Stimulated activated CD4-positive, alpha-beta T cell treated with anti-CD3 and anti-CD28 coated beads, Interleukin-2, amount 100 ng/mL, for 4 hours (primary cell): ENCODE results near the gene SH3GL1.

Source experiments
- DNase-seq: peaks from one replicate; pipeline ENCODE4 v3.0.0-alpha.2; 2020; ENCODE audit warnings: low read depth

SH3GL1 gene

DNA sequence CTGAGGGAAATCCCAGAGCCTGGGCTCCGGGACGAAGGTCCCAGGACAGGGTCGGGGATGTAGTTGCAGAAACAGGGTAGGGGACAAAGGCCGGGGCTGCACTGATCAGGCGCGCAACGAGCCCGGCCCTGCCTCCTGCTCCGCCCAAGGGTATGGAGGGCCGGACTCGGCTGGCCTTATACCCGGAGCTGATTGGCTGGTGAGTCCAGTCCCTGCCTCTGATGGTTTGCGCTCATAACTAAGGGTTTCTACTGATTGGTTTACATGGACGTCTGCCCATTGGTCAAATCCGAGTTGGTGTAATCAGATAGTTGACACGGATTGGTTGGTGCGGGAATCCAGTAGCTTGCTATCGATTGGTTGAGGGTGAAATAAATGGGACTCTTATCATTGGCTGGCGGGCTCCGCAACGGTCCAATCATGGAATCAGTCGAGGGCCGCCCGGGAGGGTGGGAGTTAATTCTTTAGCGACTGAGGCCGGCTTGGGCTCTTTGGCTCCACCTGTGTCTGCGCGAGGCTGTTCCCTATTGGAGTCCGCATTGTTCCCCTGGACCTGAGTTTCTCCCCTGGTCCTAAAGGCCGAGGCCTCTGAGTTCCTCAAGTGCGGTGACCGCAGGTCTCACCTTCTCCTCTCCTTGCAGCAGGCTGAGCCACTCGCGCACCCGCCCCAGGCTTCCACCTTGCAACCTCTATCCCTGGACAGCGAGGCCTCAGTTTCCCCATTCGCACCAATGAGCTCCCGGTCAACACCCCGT is 57.6 kb downstream of the SH3GL1 start:
- peak; percentile 87 for DNase-seq

DNA sequence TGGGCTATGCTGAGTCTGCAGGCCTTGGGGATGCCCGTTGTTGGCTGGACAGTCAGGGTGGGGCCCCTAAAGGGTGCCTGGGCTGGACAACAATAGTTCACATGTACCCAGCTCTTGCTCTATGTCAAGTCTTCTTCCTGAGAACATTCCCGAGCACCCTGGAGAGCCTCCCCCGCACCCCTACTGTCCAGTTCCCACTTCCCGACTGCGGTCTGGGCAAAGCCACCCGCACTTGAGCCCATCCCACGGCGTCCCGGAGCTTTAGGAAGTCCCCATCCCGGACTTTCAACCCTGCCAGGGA is 58.1 kb downstream of the SH3GL1 start:
- DNase-seq = no peak

DNA sequence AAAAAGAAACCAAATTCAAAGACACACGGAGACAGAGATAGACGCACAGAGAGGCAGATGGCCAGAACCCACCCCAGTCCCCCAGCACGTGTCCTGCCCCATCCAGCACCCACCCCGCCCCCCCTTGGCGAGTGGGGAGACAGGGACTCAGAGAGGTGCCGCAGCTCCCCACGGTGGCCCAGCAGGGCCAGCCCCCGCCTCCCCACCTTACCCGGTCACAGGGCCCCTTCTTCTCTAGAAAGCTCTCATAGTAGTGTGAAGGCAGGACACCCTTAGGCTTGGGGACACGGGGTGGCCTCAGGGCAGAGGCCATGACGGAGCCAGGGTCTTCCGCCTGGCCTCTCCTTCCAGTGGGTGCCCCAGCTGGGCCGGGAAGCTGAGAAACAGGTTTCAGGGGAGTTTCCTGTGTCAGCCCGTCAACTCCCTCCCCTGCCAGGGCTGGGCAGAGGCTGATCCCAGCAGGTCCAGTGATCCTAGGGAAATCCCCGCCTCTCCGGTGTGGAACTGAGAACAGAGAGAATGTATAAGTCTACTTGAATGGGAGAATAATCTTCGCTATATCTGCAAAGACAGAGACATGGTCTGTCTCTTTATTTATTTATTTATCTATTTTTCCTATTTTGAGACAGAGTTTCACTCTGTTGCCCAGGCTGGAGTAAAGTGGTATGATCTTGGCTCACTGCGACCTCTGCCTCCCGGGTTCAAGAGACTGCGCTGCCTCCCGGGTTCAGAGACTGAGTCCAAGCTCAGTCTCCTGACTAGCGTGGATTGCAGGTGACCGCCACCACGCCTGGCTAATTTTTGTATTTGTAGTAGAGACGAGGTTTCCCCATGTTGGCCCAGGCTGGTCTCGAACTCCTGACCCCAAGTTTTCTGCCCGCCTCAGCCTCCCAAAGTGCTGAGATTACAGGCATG is 61.6 kb downstream of the SH3GL1 start, which contains the start of gene STAP2:
STAP2 (minus strand) TSS at position 387 of the 915 bp plus-strand sequence; CDS start at position 313, 74 bp downstream.
- DNase-seq = no peak

DNA sequence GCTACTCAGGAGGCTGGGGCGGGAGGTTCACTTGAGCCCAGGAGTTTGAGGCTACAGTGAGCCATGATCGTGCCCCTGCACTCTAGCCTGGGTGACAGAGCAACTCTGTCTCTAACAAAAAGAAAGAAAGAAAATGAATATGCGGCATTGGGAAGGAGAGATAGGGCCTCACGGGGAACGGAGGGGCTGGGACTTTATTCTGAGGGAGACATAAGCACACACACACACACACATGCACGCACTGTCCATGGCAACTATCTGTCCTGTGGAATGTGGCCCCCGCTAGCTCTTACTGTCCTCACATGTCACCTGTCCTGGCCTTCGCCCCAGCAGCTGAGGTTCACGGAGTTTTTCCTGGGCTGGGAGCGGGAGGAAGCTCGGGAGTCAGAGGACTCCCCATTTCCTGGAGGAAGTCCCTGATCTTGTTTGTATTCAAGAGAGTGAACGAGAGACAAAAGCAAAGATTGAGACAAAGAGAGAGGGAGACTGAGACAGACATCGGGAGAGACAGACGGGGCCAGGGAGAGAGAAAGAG is 62.4 kb downstream of the SH3GL1 start:
- no peak for DNase-seq

DNA sequence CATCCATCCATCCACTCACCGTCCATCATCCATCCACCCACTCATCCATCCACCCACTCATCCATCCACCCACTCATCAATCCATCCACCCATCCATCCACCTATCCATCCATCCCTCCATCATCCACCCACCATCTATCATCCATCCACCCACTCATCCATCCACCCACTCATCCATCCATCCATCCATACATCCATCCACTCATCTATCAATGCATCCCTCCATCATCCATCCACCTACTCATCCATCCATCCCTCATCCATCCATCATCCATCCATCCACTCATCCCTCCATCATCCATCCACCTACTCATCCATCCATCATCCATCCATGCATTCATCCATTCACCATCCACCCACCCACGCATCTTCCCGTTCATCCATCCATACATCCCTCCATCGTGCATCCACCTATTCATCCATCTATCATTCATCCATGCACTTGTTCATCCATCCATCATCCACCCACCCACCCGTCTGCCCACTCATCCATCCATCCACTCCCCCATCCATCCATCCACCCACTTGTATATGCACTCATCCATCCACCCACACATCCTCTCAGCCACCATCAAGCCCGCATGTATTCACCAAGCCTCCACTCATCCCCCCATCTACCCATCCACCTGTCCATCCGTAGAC is 65.3 kb downstream of the SH3GL1 start:
- no peak for DNase-seq

DNA sequence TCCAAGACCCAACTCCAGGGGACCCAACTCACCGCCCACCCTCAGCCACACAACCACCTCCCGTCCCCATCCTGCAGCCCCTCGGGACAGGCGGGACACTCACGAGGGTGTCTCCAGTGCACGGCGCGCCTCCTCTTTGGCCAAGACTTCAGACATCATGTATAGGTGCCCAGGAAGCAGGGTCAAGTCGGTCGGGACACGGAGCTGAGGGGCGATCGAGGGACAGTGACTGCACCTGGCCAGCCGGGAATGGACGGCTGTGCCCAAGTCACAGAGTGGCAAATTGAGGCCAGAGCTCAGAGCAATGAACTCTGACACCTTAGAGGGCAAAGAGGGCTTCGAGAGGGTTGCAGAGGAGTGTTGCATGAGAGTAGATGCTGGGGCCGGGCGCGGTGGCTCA is 70.5 kb downstream of the SH3GL1 start:
- DNase-seq = no peak

DNA sequence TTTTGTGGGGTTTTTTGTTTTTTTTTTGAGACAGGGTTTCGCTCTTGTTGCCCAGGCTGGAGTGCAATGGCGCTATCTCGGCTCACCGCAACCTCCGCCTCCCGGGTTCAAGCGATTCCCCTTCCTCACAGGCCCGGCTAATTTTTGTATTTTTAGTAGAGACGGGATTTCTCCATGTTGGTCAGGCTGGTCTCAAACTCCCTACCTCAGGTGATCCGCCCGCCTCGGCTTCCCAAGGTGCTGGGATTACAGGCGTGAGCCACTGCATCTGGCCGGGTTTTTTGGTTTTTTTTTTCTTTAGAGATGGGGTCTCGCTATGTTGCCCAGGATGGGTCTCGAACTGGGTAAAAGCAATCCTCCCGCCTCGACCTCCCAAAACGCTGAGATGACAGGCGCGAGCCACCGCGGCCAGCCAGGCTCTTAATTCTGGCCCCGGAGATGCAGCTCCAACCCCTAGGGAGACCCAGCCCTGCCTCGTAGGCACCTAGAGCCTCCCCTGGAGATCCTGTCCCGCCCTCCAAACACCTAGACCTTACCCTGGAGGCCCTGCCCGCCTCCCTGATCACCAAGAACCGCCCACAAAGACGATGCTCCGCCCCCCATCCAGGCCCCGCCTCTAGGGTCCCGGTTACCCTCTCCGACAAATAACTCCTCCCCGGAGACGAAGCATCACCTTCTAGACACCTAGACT is 71.2 kb downstream of the SH3GL1 start:
- peak; percentile 47 for DNase-seq

DNA sequence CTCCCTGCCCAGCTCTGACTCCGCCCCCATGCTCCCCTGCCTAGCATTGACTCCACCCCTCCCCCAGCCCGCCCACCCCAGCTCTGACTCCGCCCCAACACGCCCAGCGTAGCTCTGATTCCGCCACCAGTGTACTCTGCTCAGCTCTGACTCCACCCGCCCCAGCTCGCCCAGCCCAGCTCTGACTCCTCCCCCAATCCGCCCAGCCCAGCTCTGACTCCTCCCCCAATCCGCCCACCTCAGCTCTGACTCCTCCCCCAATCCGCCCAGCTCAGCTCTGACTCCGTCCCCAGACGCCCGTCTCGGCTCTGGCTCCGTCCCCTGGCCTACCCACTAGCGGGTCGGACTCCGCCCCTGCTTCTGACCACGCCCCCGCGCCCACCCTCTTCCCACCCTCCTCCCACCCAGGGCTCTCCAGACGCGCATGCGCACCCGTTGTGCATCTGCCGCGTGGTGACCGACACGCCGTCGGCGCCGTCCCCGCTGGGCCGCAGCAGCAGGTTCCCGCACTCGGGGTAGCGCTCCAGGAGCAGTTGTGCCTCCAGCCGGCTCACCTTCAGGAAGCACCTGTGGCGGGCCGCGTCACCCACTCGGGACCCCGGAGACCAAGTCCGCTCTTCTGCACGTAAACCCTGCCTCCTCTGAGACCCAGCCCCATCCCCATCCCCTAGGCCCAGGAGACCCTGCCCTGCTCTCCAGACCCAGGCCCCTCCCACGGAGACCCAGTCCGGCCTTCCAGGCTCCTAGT is 71.9 kb downstream of the SH3GL1 start:
- peak; percentile 99 for DNase-seq

DNA sequence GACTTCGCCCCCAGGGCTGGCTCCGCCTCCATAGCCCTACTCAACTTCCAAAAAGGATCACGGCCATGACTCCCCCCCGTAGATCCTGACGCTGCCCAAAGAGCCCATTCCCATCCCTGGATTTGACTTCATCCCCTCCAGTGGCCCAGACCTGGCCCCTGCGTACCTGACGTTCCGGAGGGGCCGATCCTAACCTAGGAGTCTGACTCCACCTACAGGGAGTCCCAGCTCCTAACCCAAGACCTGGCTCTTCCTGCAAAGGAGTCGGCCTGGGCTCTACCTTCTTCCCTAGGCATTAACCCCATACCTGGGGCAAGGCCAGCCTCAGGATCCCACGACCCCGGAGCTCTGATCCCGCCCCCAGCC is 72.5 kb downstream of the SH3GL1 start:
- DNase-seq = no peak

DNA sequence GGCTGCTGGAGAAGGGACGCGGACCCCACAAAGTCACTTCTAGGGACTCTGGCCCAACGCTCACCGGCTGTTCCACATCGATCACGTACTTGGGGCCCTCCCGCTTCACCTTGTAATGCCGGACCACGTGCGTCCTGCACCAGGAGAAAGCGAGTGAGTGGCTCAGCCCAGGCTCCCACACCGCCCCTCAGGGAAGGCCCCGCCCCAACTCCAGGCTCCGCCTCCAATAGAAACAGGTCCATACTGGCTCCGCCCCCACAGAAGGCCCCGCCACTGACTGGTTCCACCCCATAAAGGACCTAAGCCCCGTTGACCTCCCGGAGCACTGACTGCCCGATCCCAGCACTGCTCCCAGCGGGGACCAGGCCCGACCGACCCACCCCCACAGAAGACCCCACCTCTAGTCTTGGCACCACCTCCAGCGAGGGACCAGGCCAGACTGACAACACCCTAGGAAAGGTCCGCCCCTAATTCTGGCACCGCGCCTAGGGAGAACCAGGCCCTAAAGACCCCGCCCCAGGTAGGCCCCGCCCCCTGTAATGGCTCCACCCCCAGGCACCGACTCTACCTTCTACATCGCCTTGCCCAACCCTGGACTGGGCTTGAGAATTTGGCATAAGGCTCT is 73.0 kb downstream of the SH3GL1 start:
- DNase-seq = peak; percentile 75

DNA sequence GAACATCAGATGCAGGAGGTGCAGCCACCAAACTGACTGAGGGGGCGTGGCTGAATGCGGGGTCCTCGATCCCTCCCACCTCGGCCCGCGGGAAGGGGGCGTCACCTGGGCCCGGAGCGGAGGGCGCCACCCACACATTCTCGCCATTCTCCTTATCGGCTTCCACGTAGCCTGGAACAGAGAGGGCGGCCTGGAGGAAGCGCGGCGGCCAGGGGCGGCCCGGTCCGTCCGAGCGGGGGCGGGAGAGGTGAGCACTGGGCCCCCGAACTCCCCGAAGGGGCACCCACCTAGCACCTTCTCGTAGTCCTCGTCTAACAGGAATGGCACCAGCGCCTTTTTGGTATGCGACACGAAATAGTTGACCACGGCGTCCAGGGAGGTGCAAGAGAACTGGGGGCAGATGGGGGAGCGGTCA is 73.5 kb downstream of the SH3GL1 start:
- peak; percentile 22 for DNase-seq

DNA sequence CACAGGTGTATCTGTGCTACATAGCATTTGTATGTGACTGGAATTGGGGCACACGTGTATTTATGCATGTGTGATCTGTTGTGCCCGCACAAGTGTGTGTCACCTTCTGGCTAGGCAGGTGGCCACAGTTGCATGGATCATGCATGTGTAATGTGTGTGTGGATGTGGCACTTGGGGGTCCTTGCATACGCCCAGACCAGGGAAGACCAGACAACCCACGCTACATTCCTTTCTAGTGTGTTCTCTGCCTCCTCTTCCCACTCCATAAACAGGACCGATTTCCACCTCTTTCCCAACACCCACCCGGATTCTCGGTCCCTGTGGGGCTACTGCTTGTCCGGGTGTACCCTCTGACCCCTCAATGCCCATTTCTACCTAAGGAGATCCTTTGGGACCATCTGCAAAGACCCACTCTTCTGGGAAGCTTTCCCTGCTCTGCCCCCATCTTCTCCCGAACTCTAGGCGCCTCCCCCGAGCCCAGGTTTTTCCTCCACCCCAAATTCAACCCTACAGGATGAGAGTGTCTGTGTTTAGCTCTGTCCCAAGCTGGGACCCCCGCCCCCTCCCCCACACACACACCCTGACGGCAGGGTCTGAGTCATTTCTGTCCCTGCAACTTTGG is 74.0 kb downstream of the SH3GL1 start:
- no peak for DNase-seq

DNA sequence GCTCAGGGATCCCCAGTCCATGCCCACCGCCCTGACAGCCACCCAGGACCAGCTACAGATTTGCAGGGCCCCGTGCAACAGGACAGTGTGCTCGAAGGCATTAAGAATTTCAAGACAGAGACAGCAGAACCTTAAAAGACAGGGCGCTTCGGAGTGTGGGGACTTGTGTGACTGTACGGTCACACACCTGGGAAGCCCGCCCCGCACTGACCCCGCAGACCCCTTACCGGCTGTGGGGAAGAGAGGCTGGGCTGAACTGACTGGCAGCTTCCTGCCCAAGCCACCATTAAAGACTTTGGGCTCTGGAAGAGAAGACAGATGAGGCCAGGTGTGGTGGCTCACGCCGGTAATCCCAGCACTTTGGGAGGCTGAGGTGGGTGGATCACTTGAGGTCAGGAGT is 76.1 kb downstream of the SH3GL1 start:
- DNase-seq = no peak

DNA sequence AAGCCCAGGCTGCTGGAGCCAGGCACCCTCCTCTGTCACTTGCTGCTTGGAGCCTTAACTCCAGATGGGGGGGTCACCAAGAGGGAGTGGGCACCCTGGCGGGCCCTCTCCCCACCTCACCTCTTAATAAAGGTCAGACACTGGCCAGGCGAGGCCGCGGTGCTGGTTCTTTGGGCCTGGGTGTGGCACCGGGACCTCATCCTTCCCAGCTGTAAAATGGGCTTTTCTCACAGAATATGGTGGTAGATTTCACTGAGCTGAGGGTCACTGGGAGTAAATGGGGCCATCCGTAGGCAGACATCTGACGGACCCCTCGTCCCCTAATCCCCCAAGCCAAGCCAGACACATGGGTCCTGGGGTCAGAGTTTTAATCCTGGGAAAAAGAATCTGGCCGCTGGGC is 76.7 kb downstream of the SH3GL1 start:
- DNase-seq = no peak

DNA sequence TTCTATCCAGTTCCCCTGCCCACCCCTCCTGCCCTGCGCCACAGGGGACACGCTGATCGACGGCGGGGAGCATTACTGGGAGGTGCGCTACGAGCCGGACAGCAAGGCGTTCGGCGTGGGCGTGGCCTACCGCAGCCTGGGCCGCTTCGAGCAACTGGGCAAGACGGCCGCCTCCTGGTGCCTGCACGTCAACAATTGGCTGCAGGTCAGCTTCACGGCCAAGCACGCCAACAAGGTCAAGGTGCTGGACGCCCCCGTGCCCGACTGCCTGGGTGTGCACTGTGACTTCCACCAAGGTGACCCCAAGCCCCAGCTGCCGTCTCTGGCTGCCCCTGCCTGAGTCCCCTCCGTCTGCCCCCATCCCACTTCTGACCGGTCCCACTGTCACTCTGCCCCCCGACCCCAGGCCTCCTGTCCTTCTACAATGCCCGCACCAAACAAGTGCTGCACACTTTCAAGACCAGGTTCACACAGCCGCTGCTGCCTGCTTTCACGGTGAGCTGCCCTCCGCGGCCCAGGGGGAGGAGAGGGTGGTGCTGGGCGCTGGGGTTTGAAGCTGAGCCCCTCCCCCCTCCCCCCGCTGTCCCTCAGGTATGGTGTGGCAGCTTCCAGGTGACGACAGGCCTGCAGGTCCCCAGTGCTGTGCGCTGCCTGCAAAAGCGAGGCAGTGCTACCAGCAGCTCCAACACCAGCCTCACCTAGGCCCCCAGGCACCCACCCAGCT is 77.2 kb downstream of the SH3GL1 start:
- DNase-seq = no peak

DNA sequence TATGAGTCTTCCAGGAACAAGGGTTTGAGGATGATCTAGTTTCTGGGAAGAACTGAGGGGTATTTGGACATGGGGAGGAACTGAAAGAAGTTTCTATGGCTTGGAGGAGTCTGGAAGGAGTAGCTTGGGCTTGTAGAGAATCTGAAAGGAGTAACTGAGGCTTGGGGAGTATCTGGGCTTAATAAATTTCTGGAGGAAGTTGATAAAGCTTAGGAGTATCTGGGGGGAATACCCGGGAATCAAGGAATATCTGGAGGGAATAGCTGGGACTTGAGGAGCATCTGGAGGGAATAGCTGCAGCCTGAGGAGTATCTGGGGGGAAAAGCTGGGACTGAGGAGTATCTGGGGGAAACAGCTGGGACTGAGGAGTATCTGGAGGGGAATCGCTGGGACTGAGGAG is 79.9 kb downstream of the SH3GL1 start:
- DNase-seq = no peak

DNA sequence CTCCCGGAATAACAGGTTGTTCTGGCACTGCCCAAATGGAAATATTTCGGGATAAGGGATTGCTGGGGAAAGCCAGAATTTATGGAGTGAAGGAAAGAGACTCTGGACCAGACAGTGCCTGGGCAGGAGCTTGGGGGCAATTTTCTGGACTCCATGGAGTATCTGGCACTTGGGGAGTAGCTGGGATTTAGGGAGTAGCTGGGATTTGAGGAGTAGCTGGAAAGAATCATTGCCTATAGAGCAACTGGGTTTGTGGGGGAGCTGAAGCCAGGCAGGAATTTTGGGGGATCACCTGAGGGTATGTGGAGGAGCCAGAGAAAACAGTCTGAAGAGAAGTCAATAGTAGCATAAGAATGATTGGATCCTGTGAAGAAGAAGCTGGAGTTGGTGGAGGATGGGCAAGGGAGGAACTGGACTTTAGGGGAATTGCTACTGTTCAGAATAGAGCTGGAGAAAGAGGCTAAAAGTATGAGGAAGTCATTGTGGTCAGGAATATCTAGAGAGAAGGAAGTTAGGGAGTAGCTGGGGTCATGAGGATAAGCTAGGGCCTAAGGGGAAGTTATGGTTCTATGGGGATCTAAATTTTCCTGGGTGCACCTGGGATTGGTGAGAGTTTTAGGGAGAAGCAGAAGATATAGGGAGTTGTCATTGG is 81.2 kb downstream of the SH3GL1 start:
- no peak for DNase-seq

DNA sequence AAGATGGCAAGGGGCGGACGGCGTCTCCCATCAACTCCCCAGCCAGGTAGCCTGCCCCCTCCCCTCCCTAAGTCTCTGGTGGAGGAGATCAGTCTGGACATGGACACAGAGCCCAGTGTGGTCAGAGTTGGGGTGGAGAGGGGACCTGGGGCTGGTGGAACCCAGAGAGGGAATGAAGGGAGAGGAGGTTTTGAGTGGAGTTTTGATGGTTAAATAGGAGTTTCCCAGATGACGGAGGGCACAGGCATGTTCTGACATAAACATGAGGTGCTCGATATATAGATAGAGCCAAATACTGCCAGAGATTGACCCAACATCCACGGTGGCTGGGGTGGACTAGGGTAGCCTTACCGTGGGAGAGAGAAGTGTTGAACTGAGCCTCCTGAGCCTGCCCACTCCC is 81.9 kb downstream of the SH3GL1 start:
- no peak for DNase-seq

DNA sequence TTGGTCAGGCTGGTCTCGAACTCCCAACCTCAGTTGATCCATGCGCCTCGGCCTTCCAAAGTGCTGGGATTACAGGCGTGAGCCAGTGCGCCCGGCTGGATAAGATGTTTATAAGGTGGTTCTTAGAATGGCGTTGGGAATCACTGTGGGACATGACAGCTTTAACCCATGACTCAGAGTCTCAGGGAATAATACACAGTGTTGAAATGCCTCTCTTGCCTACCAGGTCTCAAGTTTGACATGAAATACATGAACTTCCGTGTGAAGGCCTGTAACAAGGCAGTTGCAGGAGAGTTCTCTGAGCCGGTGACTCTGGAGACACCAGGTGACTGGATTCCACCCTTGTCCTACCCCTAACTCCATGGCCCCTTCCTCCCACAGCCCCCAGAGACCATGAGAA is 83.4 kb downstream of the SH3GL1 start:
- DNase-seq = no peak
